ENCODE results near the gene SDK2.
"Not testable (repeated sequence)": the region's sequence is repeated elsewhere in the genome, so short reads cannot be mapped to it uniquely, and the experiment has no call there.

GRCh38 chr17:73312887-73313286 is 331.4 kb downstream of the SDK2 start:
- TF ChIP-seq, protein P1, sequence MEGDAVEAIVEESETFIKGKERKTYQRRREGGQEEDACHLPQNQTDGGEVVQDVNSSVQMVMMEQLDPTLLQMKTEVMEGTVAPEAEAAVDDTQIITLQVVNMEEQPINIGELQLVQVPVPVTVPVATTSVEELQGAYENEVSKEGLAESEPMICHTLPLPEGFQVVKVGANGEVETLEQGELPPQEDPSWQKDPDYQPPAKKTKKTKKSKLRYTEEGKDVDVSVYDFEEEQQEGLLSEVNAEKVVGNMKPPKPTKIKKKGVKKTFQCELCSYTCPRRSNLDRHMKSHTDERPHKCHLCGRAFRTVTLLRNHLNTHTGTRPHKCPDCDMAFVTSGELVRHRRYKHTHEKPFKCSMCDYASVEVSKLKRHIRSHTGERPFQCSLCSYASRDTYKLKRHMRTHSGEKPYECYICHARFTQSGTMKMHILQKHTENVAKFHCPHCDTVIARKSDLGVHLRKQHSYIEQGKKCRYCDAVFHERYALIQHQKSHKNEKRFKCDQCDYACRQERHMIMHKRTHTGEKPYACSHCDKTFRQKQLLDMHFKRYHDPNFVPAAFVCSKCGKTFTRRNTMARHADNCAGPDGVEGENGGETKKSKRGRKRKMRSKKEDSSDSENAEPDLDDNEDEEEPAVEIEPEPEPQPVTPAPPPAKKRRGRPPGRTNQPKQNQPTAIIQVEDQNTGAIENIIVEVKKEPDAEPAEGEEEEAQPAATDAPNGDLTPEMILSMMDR (IDR thresholded peaks at IDR 0.05; ENCODE audit: insufficient read depth, low read depth, low read length) = not testable (repeated sequence)
- TF ChIP-seq EZH2 (IDR thresholded peaks at IDR 0.05; ENCODE audit: insufficient read depth, low read length) = not testable (repeated sequence)
